Loucy (cell line): ENCODE data around the gene BRD2.
A peak's percentile ranks its signal among the peaks of the same experiment; 100 is the strongest.

Experiments used
- H2AFZ ChIP-seq: fragments of 200-600 bp; sonication (generic); 2 replicates; pipeline ENCODE4 v1.6.0; 2016; ENCODE audit warnings: antibody characterized with exemption, mild to moderate bottlenecking, low read length, moderate library complexity
- H3F3A ChIP-seq: fragments of 200-600 bp; 2 replicates; pipeline ENCODE4 v1.6.0; 2016; ENCODE audit warnings: antibody characterized with exemption, low read depth, mild to moderate bottlenecking
- H3K27me3 ChIP-seq: fragments of 200-600 bp; sonication (generic); 2 replicates; pipeline ENCODE4 v1.6.1; 2014; ENCODE audit warnings: low read length, mild to moderate bottlenecking; ENCODE audit not compliant: insufficient read depth, poor library complexity, severe bottlenecking
- H3K36me3 ChIP-seq: fragments of 200-600 bp; sonication (generic); 2 replicates; pipeline ENCODE4 v1.6.1; 2016; ENCODE audit warnings: low read length; ENCODE audit not compliant: insufficient read depth
- H3K4me1 ChIP-seq: fragments of 200-600 bp; sonication (generic); 2 replicates; pipeline ENCODE4 v1.5.1; 2014; ENCODE audit warnings: low read length, mild to moderate bottlenecking; ENCODE audit not compliant: insufficient read depth, poor library complexity, severe bottlenecking
- H3K4me2 ChIP-seq: fragments of 200-600 bp; sonication (generic); 2 replicates; pipeline ENCODE4 v1.6.0; 2014; ENCODE audit warnings: antibody characterized with exemption, low read length, low read depth, mild to moderate bottlenecking; ENCODE audit not compliant: poor library complexity, severe bottlenecking
- H3K4me3 ChIP-seq: fragments of 200-600 bp; sonication (generic); 2 replicates; pipeline ENCODE4 v1.5.1; 2014; ENCODE audit warnings: low read length, mild to moderate bottlenecking, mixed read lengths; ENCODE audit not compliant: poor library complexity, severe bottlenecking
- H3K79me2 ChIP-seq: fragments of 200-600 bp; sonication (generic); 2 replicates; pipeline ENCODE4 v1.6.1; 2014; ENCODE audit warnings: low read length; ENCODE audit not compliant: insufficient read depth
- H3K9ac ChIP-seq: fragments of 200-600 bp; sonication (generic); 2 replicates; pipeline ENCODE4 v1.6.0; 2014; ENCODE audit warnings: mild to moderate bottlenecking, low read depth, low read length, moderate library complexity; ENCODE audit not compliant: poor library complexity, severe bottlenecking
- H3K9me2 ChIP-seq: fragments of 200-600 bp; sonication (generic); replicated peaks from 2 replicates; pipeline ENCODE4 v1.6.1; 2016; ENCODE audit warnings: low read depth, low read length, mixed read lengths
- H3K9me3 ChIP-seq: fragments of 200-600 bp; sonication (generic); 2 replicates; pipeline ENCODE4 v1.6.1; 2014; ENCODE audit warnings: mild to moderate bottlenecking, antibody characterized with exemption, low read length, low read depth; ENCODE audit not compliant: insufficient read depth
- H4K20me1 ChIP-seq: fragments of 200-600 bp; sonication (generic); 2 replicates; pipeline ENCODE4 v1.6.0; 2014; ENCODE audit warnings: antibody characterized with exemption, low read length, mild to moderate bottlenecking; ENCODE audit not compliant: insufficient read depth, poor library complexity, severe bottlenecking
- EZH2phosphoT487 ChIP-seq: fragments of 200-600 bp; IDR thresholded peaks from 2 replicates; pipeline ENCODE4 v1.6.1; 2018; ENCODE audit warnings: antibody characterized with exemption, mild to moderate bottlenecking, moderate library complexity, borderline replicate concordance
- TF ChIP-seq, protein P1 (sequence below): fragments of 200-600 bp; sonication (generic); conservative IDR thresholded peaks from 2 replicates; pipeline ENCODE4 v1.5.1; 2014; ENCODE audit warnings: mild to moderate bottlenecking, antibody characterized with exemption, low read length

BRD2 gene

DNA sequence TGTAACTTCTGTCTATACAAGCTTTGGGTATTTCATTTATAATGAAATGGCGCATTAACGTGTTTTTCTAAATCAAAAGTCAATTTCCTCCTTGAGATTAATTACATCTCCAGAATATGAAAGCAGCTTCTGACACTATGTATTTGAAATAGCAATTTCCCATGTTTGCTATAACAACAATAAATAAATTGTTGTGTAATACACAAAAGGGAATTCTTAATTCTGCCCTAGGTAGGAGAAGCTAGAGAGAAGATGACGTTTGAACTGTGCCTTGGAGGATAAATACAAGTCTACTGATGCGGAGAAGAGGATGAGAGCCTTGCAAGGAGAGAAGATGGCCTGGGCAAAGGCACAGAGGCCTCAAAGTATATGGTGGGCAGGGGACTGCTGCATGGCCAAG is 48.6 kb downstream of the BRD2 start:
- TF ChIP-seq EZH2phosphoT487 = no peak
- Histone ChIP-seq H3K27me3 (no peaks in the 10 kb centered on the region), H4K20me1 (no peaks in the 10 kb centered on the region), H3K9me3 (no peaks in the 10 kb centered on the region), H3K79me2 (no peaks in the 10 kb centered on the region), H3F3A (no peaks in the 10 kb centered on the region), H2AFZ (no peak overlapping the region; the same call in 1 of the 2 replicates), H3K36me3 (no peaks in the 10 kb centered on the region), H3K9ac (no peak overlapping the region), H3K4me2 (no peak overlapping the region), H3K4me1 (peaks cover 9% of the 10 kb centered on the region), H3K4me3 (no peak overlapping the region), H3K9me2 (no peaks in the 10 kb centered on the region)

DNA sequence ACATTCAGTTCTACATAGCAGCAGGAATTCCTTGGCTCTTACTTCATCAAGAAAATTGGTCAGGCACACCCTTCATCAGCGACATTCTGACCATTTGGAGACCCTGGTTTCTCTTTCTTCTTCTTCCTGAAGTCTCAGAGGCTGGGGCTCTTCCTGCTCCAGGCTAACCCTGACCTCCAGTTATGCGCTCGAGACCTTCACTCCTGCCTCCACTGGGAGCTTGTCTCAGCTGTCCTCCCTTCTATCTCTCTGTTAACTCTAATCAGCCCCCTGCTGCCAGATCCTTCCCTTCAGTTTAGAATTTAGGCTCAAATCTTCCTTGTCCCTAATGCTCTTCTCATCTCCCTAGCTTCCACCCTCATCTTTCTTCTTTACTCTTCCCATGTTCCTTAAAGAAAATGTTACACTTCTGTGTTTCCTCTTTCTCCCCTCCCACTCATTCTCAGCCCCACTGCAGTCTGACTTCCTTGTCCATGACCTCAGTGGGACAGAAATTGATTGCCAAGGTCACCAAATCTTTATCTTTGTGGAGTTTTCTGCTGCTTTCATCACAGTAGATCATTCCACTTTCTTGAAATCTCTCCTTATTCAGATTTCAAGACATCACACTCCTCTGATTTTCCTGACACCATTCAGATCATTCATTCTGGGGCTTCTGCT is 49.4 kb downstream of the BRD2 start:
- no peak overlapping the region; the same call in 1 of the 2 replicates for H2AFZ ChIP-seq
- H3K9me3 ChIP-seq = no peaks in the 10 kb centered on the region
- no peak overlapping the region for H3K9ac ChIP-seq
- no peak overlapping the region for H3K4me2 ChIP-seq
- TF ChIP-seq, protein P1, sequence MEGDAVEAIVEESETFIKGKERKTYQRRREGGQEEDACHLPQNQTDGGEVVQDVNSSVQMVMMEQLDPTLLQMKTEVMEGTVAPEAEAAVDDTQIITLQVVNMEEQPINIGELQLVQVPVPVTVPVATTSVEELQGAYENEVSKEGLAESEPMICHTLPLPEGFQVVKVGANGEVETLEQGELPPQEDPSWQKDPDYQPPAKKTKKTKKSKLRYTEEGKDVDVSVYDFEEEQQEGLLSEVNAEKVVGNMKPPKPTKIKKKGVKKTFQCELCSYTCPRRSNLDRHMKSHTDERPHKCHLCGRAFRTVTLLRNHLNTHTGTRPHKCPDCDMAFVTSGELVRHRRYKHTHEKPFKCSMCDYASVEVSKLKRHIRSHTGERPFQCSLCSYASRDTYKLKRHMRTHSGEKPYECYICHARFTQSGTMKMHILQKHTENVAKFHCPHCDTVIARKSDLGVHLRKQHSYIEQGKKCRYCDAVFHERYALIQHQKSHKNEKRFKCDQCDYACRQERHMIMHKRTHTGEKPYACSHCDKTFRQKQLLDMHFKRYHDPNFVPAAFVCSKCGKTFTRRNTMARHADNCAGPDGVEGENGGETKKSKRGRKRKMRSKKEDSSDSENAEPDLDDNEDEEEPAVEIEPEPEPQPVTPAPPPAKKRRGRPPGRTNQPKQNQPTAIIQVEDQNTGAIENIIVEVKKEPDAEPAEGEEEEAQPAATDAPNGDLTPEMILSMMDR = no peak
- TF ChIP-seq EZH2phosphoT487 = no peak
- H3K36me3 ChIP-seq = no peaks in the 10 kb centered on the region
- H3F3A ChIP-seq = no peaks in the 10 kb centered on the region
- H3K27me3 ChIP-seq = no peaks in the 10 kb centered on the region
- peaks cover 9% of the 10 kb centered on the region for H3K4me1 ChIP-seq
- H4K20me1 ChIP-seq = no peaks in the 10 kb centered on the region
- no peaks in the 10 kb centered on the region for H3K9me2 ChIP-seq
- H3K4me3 ChIP-seq = no peak overlapping the region
- no peaks in the 10 kb centered on the region for H3K79me2 ChIP-seq

DNA sequence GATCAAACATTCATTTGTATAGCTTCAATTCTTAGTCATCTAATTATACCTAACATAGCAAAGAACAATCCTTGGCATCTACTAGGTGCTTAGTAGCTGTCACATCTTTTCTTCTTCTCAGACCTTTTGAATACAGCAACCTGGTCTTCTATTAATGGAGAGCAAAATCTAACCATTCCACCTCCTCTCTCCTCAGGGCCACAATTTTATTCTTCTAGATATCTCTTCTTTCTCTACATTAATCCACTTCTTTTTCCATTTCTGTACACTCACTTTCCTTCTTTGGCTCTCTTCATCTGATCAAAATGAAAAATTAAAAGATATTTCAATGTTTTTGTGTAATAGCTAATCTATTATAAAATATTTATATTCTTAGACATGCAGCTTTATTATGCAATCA is 50.0 kb downstream of the BRD2 start:
- no peaks in the 10 kb centered on the region for H4K20me1 ChIP-seq
- no peaks in the 10 kb centered on the region for H3K9me3 ChIP-seq
- H3K36me3 ChIP-seq = no peaks in the 10 kb centered on the region
- no peak overlapping the region for H2AFZ ChIP-seq
- H3F3A ChIP-seq = no peaks in the 10 kb centered on the region
- H3K9me2 ChIP-seq = no peaks in the 10 kb centered on the region
- no peak overlapping the region for H3K9ac ChIP-seq
- no peaks in the 10 kb centered on the region for H3K79me2 ChIP-seq
- H3K4me1 ChIP-seq = peaks cover 9% of the 10 kb centered on the region
- no peaks in the 10 kb centered on the region for H3K27me3 ChIP-seq
- TF ChIP-seq, protein P1 = no peak
- TF ChIP-seq EZH2phosphoT487 = no peak
- H3K4me2 ChIP-seq = no peak overlapping the region
- no peak overlapping the region for H3K4me3 ChIP-seq

DNA sequence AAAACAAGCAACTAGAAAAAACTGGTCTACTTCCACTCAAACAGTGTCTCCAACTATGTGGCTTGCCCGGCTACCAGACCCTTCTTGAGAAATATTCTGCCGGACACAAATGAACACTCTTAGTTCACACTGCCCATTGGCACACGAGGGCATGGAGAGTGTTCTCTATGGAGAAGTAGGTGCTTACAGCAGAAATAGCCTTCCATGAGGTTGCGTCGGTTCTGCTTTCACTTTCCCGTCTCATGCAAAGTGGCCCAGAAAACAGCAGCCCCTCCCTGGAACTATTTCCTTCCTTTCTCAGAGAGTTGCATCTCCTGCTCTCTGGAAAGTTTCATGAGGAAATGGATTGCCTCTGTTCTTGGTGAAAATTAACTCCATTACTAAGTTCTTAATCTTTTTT is 50.5 kb downstream of the BRD2 start:
- Histone ChIP-seq H3K4me1 (peaks cover 9% of the 10 kb centered on the region), H3K36me3 (no peaks in the 10 kb centered on the region), H3K9ac (peak overlapping the region; percentile 27), H3K4me3 (no peak overlapping the region), H3K4me2 (peak overlapping the region; percentile 51), H4K20me1 (no peaks in the 10 kb centered on the region), H3F3A (no peaks in the 10 kb centered on the region), H3K9me2 (no peaks in the 10 kb centered on the region), H3K27me3 (no peaks in the 10 kb centered on the region), H3K9me3 (no peaks in the 10 kb centered on the region), H2AFZ (peak overlapping the region; percentile 78), H3K79me2 (no peaks in the 10 kb centered on the region)
- TF ChIP-seq EZH2phosphoT487 = no peak
- TF ChIP-seq, protein P1 = no peak
